HepG2 (cell line): Measurements from ENCODE around the gene DAPK3. TPM values are rescaled to one million over a fixed set of nuclear protein-coding genes. Genes with fewer than 3 reads are reported as not detected.

ENCODE experiments used
- ATAC-seq: fragments of 200-7000 bp; cut with Tn5 transposase; 3 replicates; pipeline ENCODE4 v1.9.1; 2020; ENCODE audit warnings: mild to moderate bottlenecking, moderate library complexity
- BruUV-seq: library from RNA; stranded (reverse); fragments of 400-500 nt; replicated peaks from 2 replicates; lab custom pipeline; 2021; lab: Mats Ljungman, UMichigan
- CTCF ChIA-PET: fragments of 300-600 bp; formaldehyde crosslinking; extraction: SDS; loops from one replicate; lab custom pipeline; 2021; ENCODE audit warnings: low total read pairs, inconsistent platforms, low intra/inter-chr PET ratio; lab: Yijun Ruan, JAX
- POLR2A ChIA-PET: fragments of 350-600 bp; sonication (Branson Sonifier 250); formaldehyde crosslinking; loops from one replicate; lab custom pipeline; 2020; ENCODE audit warnings: antibody characterized with exemption, inconsistent platforms; lab: Yijun Ruan, JAX
- DNase-seq: peaks from one replicate; pipeline ENCODE4 v3.0.0-alpha.2; 2015; ENCODE audit warnings: low spot score
- FAIRE-seq: peaks from 3 replicates; lab custom pipeline; 2011; peaks lifted over from hg19 to GRCh38; lab: Jason Lieb, UNC
- H2AFZ ChIP-seq: one replicate; pipeline ENCODE4 v1.6.1; 2011; ENCODE audit warnings: low read length, inconsistent platforms
- H3K27ac ChIP-seq: fragments of 300-600 bp; 3 replicates; pipeline ENCODE4 v1.8.0; 2011; ENCODE audit warnings: mixed run types, mild to moderate bottlenecking, mixed read lengths, low read length, inconsistent platforms; ENCODE audit not compliant: insufficient read depth; ENCODE audit errors: extremely low read length
- H3K27me3 ChIP-seq, 2 experiments: fragments of 200-600 bp in 1 of 2; 2 replicates in 1 of 2; 3 replicates in 1 of 2; pipeline versions ENCODE4 v1.6.0 to v1.8.0; 2011; ENCODE audit warnings: low read length in 2 of 2, mild to moderate bottlenecking in 2 of 2, moderate library complexity in 2 of 2, inconsistent platforms in 1 of 2; ENCODE audit not compliant: insufficient read depth in 2 of 2, control insufficient read depth in 1 of 2
- H3K36me3 ChIP-seq, 2 experiments: fragments of 200-600 bp in 1 of 2; replicated peaks in 1 of 2; 2 replicates in 1 of 2; 3 replicates in 1 of 2; pipeline versions ENCODE4 v1.5.1 to v1.8.0; 2011; ENCODE audit warnings: low read length in 2 of 2, inconsistent platforms in 1 of 2; ENCODE audit not compliant: insufficient read depth in 2 of 2, control insufficient read depth in 1 of 2
- H3K4me1 ChIP-seq: 2 replicates; pipeline ENCODE4 v1.5.1; 2012; ENCODE audit warnings: low read length, inconsistent platforms; ENCODE audit not compliant: insufficient read depth
- H3K4me2 ChIP-seq: 2 replicates; pipeline ENCODE4 v1.6.0; 2011; ENCODE audit warnings: low read depth, low read length, inconsistent platforms
- H3K4me3 ChIP-seq, 3 experiments: fragments of 200-600 bp in 1 of 3; sonication (generic), shearing (Covaris generic) in 1 of 3; replicated peaks in 1 of 3; 2 replicates each; pipeline ENCODE4 v1.5.1; 2011 to 2016; ENCODE audit warnings: low read length in 3 of 3, inconsistent platforms in 2 of 3, low read depth in 2 of 3, mild to moderate bottlenecking in 2 of 3, control low read depth in 1 of 3, mixed read lengths in 1 of 3; ENCODE audit not compliant: insufficient read depth in 1 of 3
- H3K79me2 ChIP-seq: one replicate; pipeline ENCODE4 v1.6.1; 2011; ENCODE audit warnings: low read length, inconsistent platforms; ENCODE audit not compliant: insufficient read depth
- H3K9ac ChIP-seq: 2 replicates; pipeline ENCODE4 v1.6.0; 2011; ENCODE audit warnings: mild to moderate bottlenecking, low read depth, low read length, inconsistent platforms; ENCODE audit not compliant: insufficient read depth
- H3K9me3 ChIP-seq: 2 replicates; pipeline ENCODE4 v1.5.1; 2012; ENCODE audit warnings: mild to moderate bottlenecking, low read length
- H4K20me1 ChIP-seq: 2 replicates; pipeline ENCODE4 v1.6.0; 2011; ENCODE audit warnings: inconsistent platforms, mild to moderate bottlenecking, low read length, moderate library complexity; ENCODE audit not compliant: insufficient read depth
- BATF2 ChIP-seq: sonication (generic); formaldehyde crosslinking; IDR thresholded peaks from 2 replicates; pipeline ENCODE4 v1.8.0; 2022; ENCODE audit warnings: mild to moderate bottlenecking, missing genetic modification reagents, moderate library complexity
- EED ChIP-seq: sonication (generic); formaldehyde crosslinking; IDR thresholded peaks from 2 replicates; pipeline ENCODE4 v1.5.0; 2020; ENCODE audit warnings: mild to moderate bottlenecking, missing genetic modification reagents
- FOXK2 ChIP-seq: fragments of 450-650 bp; IDR thresholded peaks from 2 replicates; pipeline ENCODE4 v1.6.1; 2016
- GZF1 ChIP-seq: sonication (generic); formaldehyde crosslinking; IDR thresholded peaks from 2 replicates; pipeline ENCODE4 v1.5.1; 2020; ENCODE audit warnings: mild to moderate bottlenecking, missing genetic modification reagents
- IKZF1 ChIP-seq: fragments of 450-650 bp; IDR thresholded peaks from 2 replicates; pipeline ENCODE4 v1.7.1; 2016
- KDM4B ChIP-seq: sonication (generic); formaldehyde crosslinking; IDR thresholded peaks from 2 replicates; pipeline ENCODE4 v1.4.0; 2020; ENCODE audit warnings: missing genetic modification reagents
- MIXL1 ChIP-seq: IDR thresholded peaks from 2 replicates; pipeline ENCODE4 v1.6.1; 2016
- NFYC ChIP-seq: IDR thresholded peaks from 2 replicates; pipeline ENCODE4 v1.6.1; 2016; ENCODE audit warnings: missing genetic modification reagents, missing compliant biosample characterization
- PHF8 ChIP-seq: sonication (generic); formaldehyde crosslinking; IDR thresholded peaks from 2 replicates; pipeline ENCODE4 v1.5.0; 2020; ENCODE audit warnings: missing genetic modification reagents
- SRSF4 ChIP-seq: fragments of 200-400 bp; formaldehyde crosslinking; IDR thresholded peaks from one replicate; pipeline ENCODE4 v1.6.1; 2018; ENCODE audit warnings: mild to moderate bottlenecking, low read depth, low read length, moderate library complexity; ENCODE audit not compliant: poor library complexity, severe bottlenecking
- TFDP1 ChIP-seq: IDR thresholded peaks from 2 replicates; pipeline ENCODE4 v1.6.1; 2016; ENCODE audit warnings: missing compliant biosample characterization, missing genetic modification reagents, borderline replicate concordance
- ZBTB21 ChIP-seq: sonication (generic); formaldehyde crosslinking; IDR thresholded peaks from 2 replicates; pipeline ENCODE4 v1.4.0; 2020; ENCODE audit warnings: missing genetic modification reagents
- ZBTB7A ChIP-seq: sonication (generic); formaldehyde crosslinking; IDR thresholded peaks from 2 replicates; pipeline ENCODE4 v1.8.0; 2022; ENCODE audit warnings: mild to moderate bottlenecking, missing genetic modification reagents
- ZBTB8A ChIP-seq: sonication (generic); formaldehyde crosslinking; IDR thresholded peaks from 2 replicates; pipeline ENCODE4 v1.4.0; 2020; ENCODE audit warnings: mild to moderate bottlenecking, low read depth, missing genetic modification reagents, borderline replicate concordance
- ZMYM2 ChIP-seq: sonication (generic); formaldehyde crosslinking; IDR thresholded peaks from 2 replicates; pipeline ENCODE4 v1.8.0; 2022; ENCODE audit warnings: mild to moderate bottlenecking, missing genetic modification reagents
- WGBS: methylation state at CpG from one replicate; pipeline ENCODE4 v1.1.6; 2017; ENCODE audit warnings: low lambda C conversion rate; 5-methylcytosine and 5-hydroxymethylcytosine counted together
- in situ Hi-C: cut with HindIII; loops from 2 replicates; pipeline ENCODE4 v1.10.0; 2017; ENCODE audit warnings: low pct_unique_long_range_greater_than_20kb; ENCODE audit not compliant: extremely low pct_ligation_motif_present
- intact Hi-C: fragments of 100-400 bp; cut with micrococcal nuclease; formaldehyde crosslinking; loops from one replicate; pipeline ENCODE4 v1.10.0; 2022; ENCODE audit not compliant: unreplicated experiment
- polyA plus RNA-seq, 8 experiments: library from polyadenylated mRNA; depleted of rRNA in 3 of 8; stranded (reverse) in 7 of 8; unstranded in 1 of 8; fragments of >200 nt; fragmentation: Illumina TruSeq in 4 of 8; extraction: Trizol in 4 of 8; gene quantifications; 2 replicates each; pipeline versions ENCODE4 v1.2.1 to v1.2.3, GENCODE V29; 2011 to 2016; ENCODE audit warnings: low read depth in 4 of 8, missing spikeins in 1 of 8, mixed read lengths in 1 of 8; ENCODE audit not compliant: insufficient read depth in 1 of 8
- total RNA-seq, 5 experiments: library from RNA; depleted of rRNA; stranded (reverse); fragments of >200 nt; fragmentation: Illumina TruSeq; extraction: Trizol; gene quantifications; 2 replicates each; pipeline ENCODE4 v1.2.3, GENCODE V29; 2016; ENCODE audit warnings: low read depth in 1 of 5

Gene DAPK3
- total and polyA plus RNA-seq, 2 of the 13 experiments (the other 11 are each of a cell fraction or from before 2014, with no cell fraction given), result 30.5 to 37.3 TPM

GRCh38 chr19:4016903-4017638 is 46.2 kb upstream of the DAPK3 start:
- H4K20me1 ChIP-seq, result no peaks in the 10 kb centered on the region
- H3K4me3 ChIP-seq, result no peak overlapping the region
- ChIA-PET CTCF (no interaction called here), POLR2A (no interaction called here)
- intact Hi-C loops (no loop called here), in situ Hi-C loops (no loop called here)
- H3K36me3 ChIP-seq, result peaks cover 19 to 30% of the 10 kb centered on the region in 2 experiments; a peak in 4 of 5 replicates
- H3K9me3 ChIP-seq, result no peaks in the 10 kb centered on the region
- 97% methylated on average over 5 of the region's 15 CpGs for WGBS
- ATAC-seq, result no peak; the same call in 2 of the 3 replicates
- no peak for FAIRE-seq
- H3K4me1 ChIP-seq, result no peaks in the 10 kb centered on the region
- no peak overlapping the region for H2AFZ ChIP-seq
- H3K9ac ChIP-seq, result no peak overlapping the region
- no peak overlapping the region for H3K27ac ChIP-seq
- BruUV-seq, result no TSS peak
- peaks cover 12% of the 10 kb centered on the region for H3K79me2 ChIP-seq
- no peak for TF ChIP-seq PHF8 (CRISPR knock-in tag)
- no peak for TF ChIP-seq GZF1 (CRISPR knock-in tag)
- TF ChIP-seq TFDP1, result no peak
- TF ChIP-seq IKZF1, result no peak
- no peak for TF ChIP-seq ZBTB7A (CRISPR knock-in tag)
- TF ChIP-seq KDM4B, result no peak
- TF ChIP-seq EED, result no peak
- TF ChIP-seq ZBTB21 (CRISPR knock-in tag), result no peak
- TF ChIP-seq ZBTB8A, result no peak
- no peak for TF ChIP-seq MIXL1 (CRISPR knock-in tag)
- no peak for TF ChIP-seq ZMYM2 (CRISPR knock-in tag)
- no peak for TF ChIP-seq SRSF4
- TF ChIP-seq FOXK2, result no peak
- no peak for TF ChIP-seq BATF2 (CRISPR knock-in tag)
- TF ChIP-seq NFYC (CRISPR knock-in tag), result no peak
- H3K27me3 ChIP-seq, result no peaks in the 10 kb centered on the region
- no peak overlapping the region for H3K4me2 ChIP-seq
- no peak for DNase-seq
